T follicular helper cell (primary cell): Measurements from ENCODE around the gene C1orf105.
"Not testable (repeated sequence)": the region's sequence is repeated elsewhere in the genome, so short reads cannot be mapped to it uniquely, and the experiment has no call there.

Source experiments
- DNase-seq: peaks from one replicate; pipeline ENCODE4 v3.0.0-alpha.2; 2020; ENCODE audit warnings: low read depth
- total RNA-seq, 2 experiments: gene quantifications; one replicate each; lab custom pipeline; 2026; lab: John Stamatoyannopoulos, UW

Gene C1orf105
- 0 reads per million in 2 experiments for total RNA-seq

DNA sequence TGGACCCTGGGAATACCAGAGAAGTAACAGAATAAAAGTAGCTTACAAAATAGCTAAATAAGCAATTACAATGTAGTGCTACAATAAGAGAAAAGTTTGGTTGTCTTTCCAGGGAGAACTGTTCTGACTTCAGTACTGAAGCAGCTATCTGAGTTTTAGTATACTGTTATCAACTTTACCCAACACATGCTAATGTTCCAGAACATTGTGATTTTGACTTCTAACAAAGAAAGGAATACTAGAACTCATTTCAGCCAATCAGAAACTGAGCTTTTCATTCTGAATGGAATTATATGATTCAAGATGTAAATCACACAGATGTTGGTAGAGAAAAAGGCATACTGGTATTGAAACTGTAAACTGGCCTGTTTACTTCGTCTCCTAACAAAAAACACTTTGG is at the start of gene C1orf105:
Gene C1orf105 (plus strand): TSS at position 301 of the 400 bp plus-strand sequence. CDS start 201 bp downstream, outside the sequence.
- DNase-seq = no peak

- DNase-seq = not testable (repeated sequence)
Measured at GRCh38 chr1:172371646-172372045, 48.8 kb upstream of the C1orf105 start.

DNA sequence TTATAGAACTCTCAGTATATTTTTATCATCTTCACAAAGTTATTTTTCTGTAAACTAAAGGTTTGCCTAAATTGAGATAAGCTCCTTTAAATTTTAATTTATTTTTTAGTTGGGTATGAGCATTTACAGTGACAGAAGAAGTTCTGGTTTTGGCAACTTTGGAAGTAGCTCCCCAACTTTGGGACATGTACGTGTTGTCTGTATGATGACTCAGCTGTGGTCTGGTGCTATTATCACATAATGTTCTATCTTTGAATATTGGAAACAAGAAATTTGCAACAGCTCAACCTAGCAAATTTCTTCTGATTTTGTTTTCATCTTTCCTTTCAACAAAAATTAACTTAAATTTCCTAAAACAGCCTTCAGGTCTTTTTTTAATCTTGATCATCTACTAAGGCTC is 46.6 kb upstream of the C1orf105 start:
- no peak for DNase-seq

GRCh38 chr1:172375211-172375631 is 45.3 kb upstream of the C1orf105 start:
- no peak for DNase-seq

GRCh38 chr1:172376431-172376830 is 44.1 kb upstream of the C1orf105 start:
- DNase-seq = no peak

- DNase-seq = no peak
Measured at GRCh38 chr1:172377565-172377964, 42.9 kb upstream of the C1orf105 start.

DNA sequence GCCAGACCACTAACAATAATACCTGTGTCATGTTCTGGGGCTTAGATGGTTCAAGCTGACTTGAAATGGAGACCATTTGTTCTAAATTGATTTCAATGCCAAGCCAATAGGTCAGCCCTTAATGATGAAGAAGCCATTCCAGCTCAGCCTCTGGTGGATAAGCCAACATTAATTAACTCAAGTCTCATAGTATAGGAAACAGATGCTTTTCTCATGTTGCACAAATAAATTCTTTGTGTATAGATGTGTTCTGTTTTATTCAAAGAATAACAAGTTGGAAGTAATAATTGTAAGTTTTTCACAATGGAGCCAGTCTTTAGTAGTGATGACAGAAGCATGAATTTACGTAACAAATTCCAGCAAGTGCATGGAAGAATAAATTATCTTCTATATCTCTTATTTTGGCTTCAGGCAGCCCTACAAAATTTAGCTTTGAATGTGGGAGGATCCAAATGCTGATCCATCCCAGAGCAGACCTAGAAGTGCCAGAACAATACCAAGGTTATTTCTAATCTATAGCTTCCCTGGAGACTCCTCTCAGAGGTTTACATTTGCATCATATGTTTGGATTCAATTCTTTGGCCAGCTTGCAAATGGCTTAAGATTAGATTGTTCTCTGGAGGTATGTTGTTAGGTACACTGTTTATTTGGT is 42.2 kb upstream of the C1orf105 start:
- no peak for DNase-seq

- DNase-seq = no peak
Measured at GRCh38 chr1:172380441-172381244, 39.8 kb upstream of the C1orf105 start.

GRCh38 chr1:172381946-172382345 is 38.5 kb upstream of the C1orf105 start:
- DNase-seq = no peak

DNA sequence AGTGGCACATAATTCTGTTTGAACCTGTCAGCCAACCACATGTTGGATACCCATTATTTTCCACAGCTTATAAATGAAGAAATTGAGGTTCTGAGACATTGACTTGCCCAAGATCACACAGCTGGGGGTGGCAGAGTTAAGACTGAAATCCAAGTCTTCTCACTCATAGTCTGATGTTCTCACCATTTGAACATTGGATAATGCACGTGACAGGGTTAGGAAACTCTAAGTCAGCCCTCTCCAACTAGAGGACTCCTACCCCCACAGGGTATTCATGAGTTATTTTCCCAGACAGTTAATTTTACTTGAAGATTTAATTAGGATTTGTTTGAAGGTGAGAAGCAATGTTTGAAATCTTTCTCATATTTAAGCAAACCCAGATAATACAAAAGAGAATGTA is 38.1 kb upstream of the C1orf105 start:
- no peak for DNase-seq

GRCh38 chr1:172382990-172383389 is 37.5 kb upstream of the C1orf105 start:
- DNase-seq = no peak

GRCh38 chr1:172383536-172383935 is 36.9 kb upstream of the C1orf105 start:
- no peak for DNase-seq

DNA sequence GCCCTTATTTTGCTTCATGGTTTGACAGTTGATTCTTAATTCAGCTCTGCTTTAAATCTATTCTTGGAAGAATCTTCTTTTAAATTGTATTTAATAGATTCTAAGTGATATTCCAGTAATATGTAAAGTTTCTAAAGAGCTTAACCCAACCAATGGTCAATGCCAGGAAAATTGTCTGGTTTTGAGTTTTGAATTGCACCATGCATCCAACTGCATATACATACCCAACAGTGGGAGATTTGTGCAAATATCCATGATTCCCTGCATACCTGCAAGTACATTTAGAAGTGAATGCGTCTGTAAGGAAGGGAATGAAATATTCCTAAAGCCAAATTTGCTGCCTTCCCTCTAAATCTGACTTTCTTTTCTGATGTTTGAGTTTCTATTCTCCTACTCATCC is 35.8 kb upstream of the C1orf105 start:
- DNase-seq = no peak

GRCh38 chr1:172386046-172386445 is 34.4 kb upstream of the C1orf105 start:
- no peak for DNase-seq

GRCh38 chr1:172388490-172388889 is 32.0 kb upstream of the C1orf105 start:
- no peak for DNase-seq

DNA sequence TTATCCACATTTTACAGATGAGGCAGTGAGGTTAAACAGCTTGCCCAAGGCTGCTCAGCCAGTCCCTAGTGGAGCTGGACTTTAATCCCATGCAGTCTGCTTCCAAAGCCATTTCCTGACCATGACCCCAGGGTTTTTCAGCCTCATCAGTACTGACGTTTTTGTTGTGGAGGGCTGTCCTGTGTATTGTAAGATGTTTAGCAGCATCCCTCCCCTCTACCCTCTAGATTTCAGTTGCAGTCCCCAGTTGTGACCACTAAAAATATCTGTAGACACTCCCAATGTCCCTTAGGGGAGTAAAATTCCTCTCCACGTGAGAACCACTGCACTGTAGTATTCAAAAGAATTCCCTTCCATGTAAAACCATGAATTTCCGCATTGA is 30.2 kb upstream of the C1orf105 start:
- DNase-seq = no peak

DNA sequence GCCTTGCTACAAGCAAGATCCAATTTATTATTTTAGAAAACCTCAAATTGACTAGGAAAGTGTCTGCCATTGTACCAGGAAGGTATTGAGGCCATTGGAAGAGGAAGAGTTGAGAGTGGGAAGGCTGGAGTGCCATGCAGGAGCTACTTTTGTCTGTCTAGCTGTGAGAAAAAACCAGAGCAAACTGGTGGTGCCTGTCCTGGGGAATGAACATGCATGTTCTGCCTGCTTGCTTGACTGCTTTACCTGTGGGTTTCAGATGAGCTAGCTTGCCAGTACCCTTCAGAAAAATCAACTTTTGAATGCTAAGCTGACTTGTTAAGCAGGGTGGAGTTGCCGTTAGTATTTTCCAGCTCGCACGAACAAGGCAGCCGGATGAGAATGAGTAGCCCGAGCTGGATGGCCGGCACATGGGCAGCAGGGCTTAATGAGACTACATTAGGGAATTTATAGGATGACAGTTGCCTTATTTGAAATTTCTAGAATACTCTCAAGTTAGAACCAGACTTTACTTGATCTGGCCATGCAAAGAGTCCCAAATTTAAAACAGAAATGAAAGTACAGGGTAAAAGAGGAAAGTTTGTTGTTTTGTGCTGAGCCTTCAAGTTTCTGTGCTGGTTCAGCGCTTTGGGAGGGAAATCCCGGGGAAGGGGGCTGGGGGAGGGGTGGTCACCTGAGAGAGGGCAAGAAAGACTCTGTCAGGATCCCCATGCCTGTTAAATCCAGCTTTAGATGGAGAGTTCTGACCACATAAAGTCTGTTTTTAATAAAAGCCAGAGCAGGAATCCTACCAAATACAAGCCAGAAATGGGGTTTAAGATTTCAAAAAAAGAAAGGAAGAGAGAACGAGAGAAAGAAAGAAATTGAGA is 29.6 kb upstream of the C1orf105 start:
- no peak for DNase-seq

- DNase-seq = no peak
Measured at GRCh38 chr1:172391976-172392375, 28.5 kb upstream of the C1orf105 start.

GRCh38 chr1:172393354-172393753 is 27.1 kb upstream of the C1orf105 start:
- DNase-seq = no peak

DNA sequence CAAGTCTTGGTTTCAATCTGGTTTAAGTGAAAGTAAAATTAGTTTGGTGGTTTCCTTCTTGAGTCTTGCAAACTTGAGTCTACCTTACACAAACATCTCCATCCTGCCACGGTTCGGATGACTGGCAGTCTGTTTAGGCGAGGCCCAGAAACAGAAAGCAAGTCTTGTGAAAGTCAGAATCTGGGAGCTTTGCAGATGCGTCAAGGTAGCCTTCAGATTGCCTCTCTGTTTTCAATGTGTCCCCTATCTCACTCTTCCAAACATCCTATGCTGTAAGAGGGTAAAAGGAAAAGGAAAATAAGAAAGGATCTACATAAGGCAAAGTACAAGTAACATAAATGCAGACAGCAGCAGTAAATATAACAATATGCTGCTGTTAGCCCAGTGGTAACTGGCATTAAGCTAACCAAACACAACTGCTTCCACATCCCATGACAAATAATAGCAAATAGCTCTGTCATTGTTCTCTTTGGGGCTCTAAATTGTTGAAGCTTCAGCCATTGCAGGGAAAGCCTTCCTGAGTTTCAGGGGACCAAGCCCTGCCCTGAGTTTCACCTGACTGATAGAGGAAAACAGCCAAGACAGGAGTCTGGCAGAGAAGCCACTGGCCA is 26.2 kb upstream of the C1orf105 start:
- DNase-seq = peak; percentile 36

DNA sequence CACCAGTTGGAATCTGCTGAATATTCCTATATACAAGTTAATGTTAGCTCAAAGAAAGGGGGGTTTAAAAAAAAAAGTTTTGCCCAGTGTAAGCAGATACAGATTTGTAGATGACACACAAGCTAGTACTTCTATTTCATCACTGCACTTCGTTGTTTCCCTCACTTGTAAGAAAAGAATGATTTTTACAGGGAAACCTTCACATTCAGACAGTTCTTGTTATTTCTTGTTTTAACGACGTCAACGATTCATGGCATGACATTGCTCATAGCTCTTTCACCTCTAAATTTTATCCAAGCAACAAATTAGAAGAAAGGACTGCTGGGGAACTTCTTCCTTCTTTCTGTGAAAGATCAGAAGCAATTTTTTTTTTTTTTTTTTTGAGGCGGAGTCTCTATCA is 25.7 kb upstream of the C1orf105 start:
- no peak for DNase-seq

- no peak for DNase-seq
Measured at GRCh38 chr1:172395576-172395975, 24.9 kb upstream of the C1orf105 start.
